GM19468 (cell line): Measurements from ENCODE around the gene GPR35.

Source experiments
- ATAC-seq: cut with Tn5 transposase; IDR thresholded peaks from one replicate; pipeline ENCODE4 v1.9.1; 2021; ENCODE audit warnings: mild to moderate bottlenecking, moderate library complexity, moderate number of reproducible peaks; ENCODE audit not compliant: unreplicated experiment; ENCODE audit errors: extremely low read depth

GPR35 gene

GRCh38 chr2:240622060-240622411 lies 3.2 kb upstream of the GPR35 start:
- ATAC-seq = no peak

- no peak for ATAC-seq
Observed at GRCh38 chr2:240622531-240623235, 2.6 kb upstream of the GPR35 start.

- no peak for ATAC-seq
Observed at GRCh38 chr2:240623531-240624010, 1.7 kb upstream of the GPR35 start.

GRCh38 chr2:240624011-240624949 lies 1.0 kb upstream of the GPR35 start:
- ATAC-seq = no peak

- ATAC-seq = no peak
Observed at GRCh38 chr2:240626531-240627300, 1.4 kb downstream of the GPR35 start.

- ATAC-seq = no peak
Observed at GRCh38 chr2:240627736-240628506, 2.6 kb downstream of the GPR35 start.

GRCh38 chr2:240628507-240628807 lies 3.2 kb downstream of the GPR35 start:
- ATAC-seq = no peak

- no peak for ATAC-seq
Observed at GRCh38 chr2:240628808-240629618, 3.7 kb downstream of the GPR35 start.

GRCh38 chr2:240629619-240629967 lies 4.3 kb downstream of the GPR35 start:
- ATAC-seq = no peak

- no peak for ATAC-seq
Observed at GRCh38 chr2:240629968-240630770, 4.9 kb downstream of the GPR35 start.

GRCh38 chr2:240630771-240631547 lies 5.7 kb downstream of the GPR35 start:
- no peak for ATAC-seq

- no peak for ATAC-seq
Observed at GRCh38 chr2:240631548-240632305, 6.4 kb downstream of the GPR35 start.

GRCh38 chr2:240632306-240632721 lies 7.0 kb downstream of the GPR35 start:
- ATAC-seq = no peak

GRCh38 chr2:240635121-240635997 lies 10.1 kb downstream of the GPR35 start:
- ATAC-seq = no peak

- ATAC-seq = no peak
Observed at GRCh38 chr2:240635998-240636547, 10.8 kb downstream of the GPR35 start.
